WTC11 (cell line): ENCODE measurements around the gene R3HDM4. TPM values are rescaled to one million over a fixed set of nuclear protein-coding genes. Genes with fewer than 3 reads are reported as not detected.
"Not testable (repeated sequence)": the region's sequence is repeated elsewhere in the genome, so short reads cannot be mapped to it uniquely, and the experiment has no call there.

ENCODE experiments used
- ATAC-seq: fragments of 200-7000 bp; cut with Tn5 transposase; 2 replicates; pipeline ENCODE4 v1.10.0; 2021; ENCODE audit warnings: mild to moderate bottlenecking, moderate library complexity
- CTCF ChIA-PET: fragments of 300-600 bp; sonication (Branson Sonifier 250); formaldehyde crosslinking; loops from one replicate; lab custom pipeline; 2021; ENCODE audit warnings: antibody characterized with exemption; lab: Charles Lee
- POLR2A ChIA-PET: fragments of 350-600 bp; sonication (Branson Sonifier 250); formaldehyde crosslinking; loops from one replicate; lab custom pipeline; 2021; ENCODE audit warnings: antibody characterized with exemption; lab: Charles Lee
- DNase-seq: peaks from one replicate; pipeline ENCODE4 v3.0.0; 2021; ENCODE audit warnings: low spot score
- H3K27ac Mint-ChIP-seq: 2 replicates; pipeline ENCODE4 v1.8.0; 2021; ENCODE audit warnings: mixed read lengths
- H3K27me3 Mint-ChIP-seq: 2 replicates; pipeline ENCODE4 v1.8.0; 2021; ENCODE audit warnings: low read depth, mild to moderate bottlenecking, moderate library complexity, mixed read lengths
- H3K36me3 Mint-ChIP-seq: 2 replicates; pipeline ENCODE4 v1.8.0; 2021; ENCODE audit warnings: mixed read lengths
- H3K4me1 Mint-ChIP-seq: 2 replicates; pipeline ENCODE4 v1.8.0; 2022; ENCODE audit warnings: mixed read lengths
- H3K4me3 Mint-ChIP-seq: 2 replicates; pipeline ENCODE4 v1.8.0; 2021; ENCODE audit warnings: mild to moderate bottlenecking, moderate library complexity, mixed read lengths
- H3K9me3 Mint-ChIP-seq: 2 replicates; pipeline ENCODE4 v1.8.0; 2021; ENCODE audit warnings: mixed read lengths
- AFF4 ChIP-seq: sonication (generic); formaldehyde crosslinking; IDR thresholded peaks from 2 replicates; pipeline ENCODE4 v1.8.1; 2023; ENCODE audit warnings: mild to moderate bottlenecking, missing genetic modification reagents, borderline replicate concordance
- ETV6 ChIP-seq: sonication (generic); formaldehyde crosslinking; IDR thresholded peaks from 2 replicates; pipeline ENCODE4 v1.8.1; 2022; ENCODE audit warnings: mild to moderate bottlenecking, missing genetic modification reagents
- FOXJ3 ChIP-seq: sonication (generic); formaldehyde crosslinking; IDR thresholded peaks from 2 replicates; pipeline ENCODE4 v1.9.0; 2021; ENCODE audit warnings: missing genetic modification reagents, mild to moderate bottlenecking, borderline replicate concordance
- FOXP4 ChIP-seq: sonication (generic); formaldehyde crosslinking; IDR thresholded peaks from 2 replicates; pipeline ENCODE4 v1.8.0; 2022; ENCODE audit warnings: mild to moderate bottlenecking, missing genetic modification reagents
- GTF2I ChIP-seq: fragments of 250-450 bp; sonication (Bioruptor Pico); conservative IDR thresholded peaks from 2 replicates; pipeline ENCODE4 v1.4.0; 2021; ENCODE audit warnings: mild to moderate bottlenecking
- KAT7 ChIP-seq: sonication (generic); formaldehyde crosslinking; IDR thresholded peaks from 2 replicates; pipeline ENCODE4 v1.8.1; 2023; ENCODE audit warnings: missing genetic modification reagents, mild to moderate bottlenecking, borderline replicate concordance
- SOX15 ChIP-seq: fragments of 250-450 bp; sonication (Bioruptor Pico); IDR thresholded peaks from 2 replicates; pipeline ENCODE4 v1.9.0; 2021; ENCODE audit warnings: mild to moderate bottlenecking
- TEAD1 ChIP-seq: sonication (generic); formaldehyde crosslinking; IDR thresholded peaks from 2 replicates; pipeline ENCODE4 v1.8.0; 2022; ENCODE audit warnings: mild to moderate bottlenecking, missing genetic modification reagents
- ZBTB21 ChIP-seq: sonication (generic); formaldehyde crosslinking; IDR thresholded peaks from 2 replicates; pipeline ENCODE4 v1.8.1; 2023; ENCODE audit warnings: mild to moderate bottlenecking, missing genetic modification reagents, borderline replicate concordance
- ZNF121 ChIP-seq: sonication (generic); formaldehyde crosslinking; IDR thresholded peaks from 2 replicates; pipeline ENCODE4 v1.8.0; 2023; ENCODE audit warnings: missing genetic modification reagents
- total RNA-seq: library from RNA; stranded (reverse); gene quantifications from 3 replicates; pipeline ENCODE4 v1.2.3, GENCODE V29; 2021

Gene R3HDM4
- total RNA-seq, 1 experiment from 2014 or later = 99.5 TPM

- H3K27ac Mint-ChIP-seq, H3K4me3 Mint-ChIP-seq, H3K9me3 Mint-ChIP-seq, POLR2A ChIA-PET, H3K4me1 Mint-ChIP-seq, DNase-seq, H3K36me3 Mint-ChIP-seq, ATAC-seq: not testable (repeated sequence)
- H3K27me3 Mint-ChIP-seq = peaks cover 13% of the 10 kb centered on the region
- TF ChIP-seq GTF2I (CRISPR knock-in tag) (0 out of 2 replicates have a peak, but pooled peaks have one; percentile 25), ZNF121 (peak; percentile 86)
- CTCF ChIA-PET = interaction anchor here (0.6 to 2.0 kb wide), 4 partner anchors 15 to 82 kb away, joined by 3 to 4 read pairs (median 3); no protein-coding TSS in a partner anchor
These were observed 63.8 kb downstream of the R3HDM4 start for GRCh38 chr19:849195-849594.

- ChIA-PET CTCF (interaction anchor here (0.8 to 1.0 kb wide), 2 partner anchors 75 to 78 kb away, joined by 3 read pairs; no protein-coding TSS in a partner anchor), POLR2A (no interaction called here)
- Mint-ChIP-seq H3K36me3 (no peaks in the 10 kb centered on the region), H3K4me3 (no peak overlapping the region), H3K4me1 (no peaks in the 10 kb centered on the region), H3K27me3 (peaks cover 16% of the 10 kb centered on the region), H3K27ac (no peak overlapping the region), H3K9me3 (no peaks in the 10 kb centered on the region)
- TF ChIP-seq KAT7 (CRISPR knock-in tag) (no peak), SOX15 (CRISPR knock-in tag) (no peak), ETV6 (CRISPR knock-in tag) (no peak), ZBTB21 (CRISPR knock-in tag) (no peak), TEAD1 (CRISPR knock-in tag) (no peak), FOXP4 (CRISPR knock-in tag) (no peak), FOXJ3 (no peak), AFF4 (CRISPR knock-in tag) (no peak)
- DNase-seq = no peak
- ATAC-seq = no peak
These were observed 64.6 kb downstream of the R3HDM4 start for GRCh38 chr19:848386-848921.

Other genes with a start within 250 kb of the R3HDM4 start
- 8.7 to 12.2 TPM (median 10.1 TPM) in 3 replicates for gene FSTL3, start 236.8 kb downstream of the R3HDM4 start, total RNA-seq
- not detected in 3 replicates for gene PRSS57, start 217.8 kb downstream of the R3HDM4 start, total RNA-seq
- 17.7 to 25.6 TPM (median 22.1 TPM) in 3 replicates for gene PALM, start 204.3 kb downstream of the R3HDM4 start, total RNA-seq
- 0.66 to 0.78 TPM (median 0.70 TPM) in 3 replicates for gene MISP, start 162.1 kb downstream of the R3HDM4 start, total RNA-seq
- gene PTBP1, start 115.8 kb downstream of the R3HDM4 start, total RNA-seq = 663 to 692 TPM (median 680 TPM) in 3 replicates
- 60.6 to 86.8 TPM (median 83.9 TPM) in 3 replicates for gene PLPPR3, start 91.3 kb downstream of the R3HDM4 start, total RNA-seq
- gene AZU1, start 85.4 kb downstream of the R3HDM4 start, total RNA-seq = 1.2 to 3.3 TPM (median 2.5 TPM) in 3 replicates
- 0.53 to 0.82 TPM (median 0.61 TPM) in 3 replicates for gene PRTN3, start 72.2 kb downstream of the R3HDM4 start, total RNA-seq
- gene ELANE, start 60.9 kb downstream of the R3HDM4 start, total RNA-seq = not detected in 3 replicates
- 1.7 to 2.7 TPM (median 2.5 TPM) in 3 replicates for gene CFD, start 53.6 kb downstream of the R3HDM4 start, total RNA-seq
- 66.9 to 88.8 TPM (median 84.5 TPM) in 3 replicates for gene MED16, start 20.0 kb downstream of the R3HDM4 start, total RNA-seq
- not detected in 3 replicates for gene RNU6-9, start 19.7 kb downstream of the R3HDM4 start, total RNA-seq
- gene KISS1R, start 4.1 kb upstream of the R3HDM4 start, total RNA-seq = 2.9 to 4.4 TPM (median 3.6 TPM) in 3 replicates
- gene ARID3A, start 12.8 kb upstream of the R3HDM4 start, total RNA-seq = 102 to 116 TPM (median 113 TPM) in 3 replicates
- 140 to 147 TPM (median 146 TPM) in 3 replicates for gene WDR18, start 71.1 kb upstream of the R3HDM4 start, total RNA-seq
- gene GRIN3B, start 87.2 kb upstream of the R3HDM4 start, total RNA-seq = 1.9 to 2.5 TPM (median 2.4 TPM) in 3 replicates
- 176 to 202 TPM (median 191 TPM) in 3 replicates for gene TMEM259, start 107.9 kb upstream of the R3HDM4 start, total RNA-seq
- gene RNU6-2, start 108.3 kb upstream of the R3HDM4 start, total RNA-seq = not detected in 3 replicates
- gene CNN2, start 113.4 kb upstream of the R3HDM4 start, total RNA-seq = 387 to 391 TPM (median 390 TPM) in 3 replicates
- gene ABCA7, start 126.9 kb upstream of the R3HDM4 start, total RNA-seq = 40.3 to 45.0 TPM (median 41.3 TPM) in 3 replicates
- 40.9 to 46.4 TPM (median 44.1 TPM) in 3 replicates for gene ARHGAP45, start 153.9 kb upstream of the R3HDM4 start, total RNA-seq
- 275 to 291 TPM (median 287 TPM) in 3 replicates for gene POLR2E, start 182.2 kb upstream of the R3HDM4 start, total RNA-seq
- gene GPX4, start 190.8 kb upstream of the R3HDM4 start, total RNA-seq = 363 to 377 TPM (median 368 TPM) in 3 replicates